Neural cell (in vitro differentiated cells): ENCODE measurements around the gene MDM4. TPM values are rescaled to one million over a fixed set of nuclear protein-coding genes. Genes with fewer than 3 reads are reported as not detected.
A peak's percentile ranks its signal among the peaks of the same experiment; 100 is the strongest.
"Not testable (repeated sequence)": the region's sequence is repeated elsewhere in the genome, so short reads cannot be mapped to it uniquely, and the experiment has no call there.

Experiments used
- H2AFZ ChIP-seq: fragments of 200-600, 300-800 bp; sonication (generic), shearing (Covaris generic); 2 replicates; pipeline ENCODE4 v1.6.0; 2014; ENCODE audit warnings: low read depth, mild to moderate bottlenecking, antibody characterized with exemption, low read length, moderate library complexity
- H3F3A ChIP-seq: fragments of 200-600 bp; shearing (Covaris generic); 2 replicates; pipeline ENCODE4 v1.6.1; 2016; ENCODE audit warnings: mild to moderate bottlenecking, moderate library complexity, mixed read lengths, antibody characterized with exemption, low read length; ENCODE audit not compliant: insufficient read depth, poor library complexity, severe bottlenecking
- H3K27ac ChIP-seq: fragments of 200-600, 300-800 bp; sonication (generic), shearing (Covaris generic); 2 replicates; pipeline ENCODE4 v1.5.1; 2014; ENCODE audit warnings: mild to moderate bottlenecking, low read length, moderate library complexity
- H3K27me3 ChIP-seq: fragments of 300-800, 200-600 bp; sonication (generic), shearing (Covaris generic); 2 replicates; pipeline ENCODE4 v1.6.0; 2014; ENCODE audit warnings: mild to moderate bottlenecking, low read depth, low read length, moderate library complexity; ENCODE audit not compliant: insufficient read depth
- H3K36me3 ChIP-seq: fragments of 300-800, 200-600 bp; sonication (generic), shearing (Covaris generic); 2 replicates; pipeline ENCODE4 v1.5.1; 2014; ENCODE audit warnings: mild to moderate bottlenecking, antibody characterized with exemption, low read length, moderate library complexity; ENCODE audit not compliant: insufficient read depth
- H3K4me2 ChIP-seq: fragments of 300-800, 200-600 bp; sonication (generic), shearing (Covaris generic); 2 replicates; pipeline ENCODE4 v1.6.0; 2014; ENCODE audit warnings: mild to moderate bottlenecking, low read length
- H3K4me3 ChIP-seq: fragments of 300-800, 200-600 bp; sonication (generic), shearing (Covaris generic); 2 replicates; pipeline ENCODE4 v1.5.1; 2014; ENCODE audit warnings: mild to moderate bottlenecking, low read length, moderate library complexity
- H3K79me2 ChIP-seq: fragments of 200-600 bp; shearing (Covaris generic); replicated peaks from 2 replicates; pipeline ENCODE4 v1.6.0; 2014; ENCODE audit warnings: mild to moderate bottlenecking, low read length, moderate library complexity; ENCODE audit not compliant: insufficient read depth
- H3K9ac ChIP-seq: fragments of 300-800, 200-600 bp; sonication (generic), shearing (Covaris generic); 2 replicates; pipeline ENCODE4 v1.6.1; 2016; ENCODE audit warnings: mild to moderate bottlenecking, low read length, mixed read lengths
- H3K9me2 ChIP-seq: fragments of 200-600 bp; shearing (Covaris generic); 2 replicates; pipeline ENCODE4 v1.6.1; 2016; ENCODE audit warnings: mild to moderate bottlenecking, low read length, mixed read lengths; ENCODE audit not compliant: insufficient read depth
- H3K9me3 ChIP-seq: fragments of 200-600, 300-800 bp; sonication (generic), shearing (Covaris generic); 2 replicates; pipeline ENCODE4 v1.6.1; 2016; ENCODE audit warnings: mild to moderate bottlenecking, mixed run types, low read length, moderate library complexity, mixed read lengths
- H4K20me1 ChIP-seq: fragments of 200-600 bp; shearing (Covaris generic); 2 replicates; pipeline ENCODE4 v1.6.1; 2016; ENCODE audit warnings: mild to moderate bottlenecking, mixed run types; ENCODE audit not compliant: insufficient read depth
- CTCF ChIP-seq: fragments of 450-650 bp; IDR thresholded peaks from 2 replicates; pipeline ENCODE4 v1.5.1; 2014; ENCODE audit warnings: antibody characterized with exemption, mild to moderate bottlenecking, moderate library complexity; ENCODE audit not compliant: poor library complexity, severe bottlenecking
- EP300 ChIP-seq: fragments of 450-650 bp; conservative IDR thresholded peaks from 2 replicates; pipeline ENCODE4 v1.6.1; 2014; ENCODE audit warnings: antibody characterized with exemption, mild to moderate bottlenecking, moderate library complexity; ENCODE audit not compliant: poor library complexity, severe bottlenecking
- EZH2 ChIP-seq: fragments of 200-600, 300-800 bp; shearing (Covaris generic), sonication (generic); IDR thresholded peaks from 2 replicates; pipeline ENCODE4 v1.6.1; 2014; ENCODE audit warnings: antibody characterized with exemption, low read length, borderline replicate concordance, mild to moderate bottlenecking; ENCODE audit not compliant: insufficient read depth, poor library complexity, severe bottlenecking
- MXI1 ChIP-seq: fragments of 450-650 bp; conservative IDR thresholded peaks from 2 replicates; pipeline ENCODE4 v1.6.1; 2014; ENCODE audit warnings: antibody characterized with exemption, mild to moderate bottlenecking; ENCODE audit not compliant: poor library complexity, severe bottlenecking
- POLR2AphosphoS5 ChIP-seq: IDR thresholded peaks from 2 replicates; pipeline ENCODE4 v1.6.1; 2012
- RAD21 ChIP-seq: fragments of 450-650 bp; conservative IDR thresholded peaks from 2 replicates; pipeline ENCODE4 v1.6.1; 2014; ENCODE audit warnings: antibody characterized with exemption, mild to moderate bottlenecking, moderate library complexity
- REST ChIP-seq: IDR thresholded peaks from 2 replicates; pipeline ENCODE4 v1.6.1; 2012; ENCODE audit warnings: borderline replicate concordance
- SMC3 ChIP-seq: fragments of 450-650 bp; conservative IDR thresholded peaks from 2 replicates; pipeline ENCODE4 v1.6.1; 2014; ENCODE audit warnings: antibody characterized with exemption, mild to moderate bottlenecking, moderate library complexity; ENCODE audit not compliant: poor library complexity
- TAF1 ChIP-seq: IDR thresholded peaks from 2 replicates; pipeline ENCODE4 v1.6.1; 2012; ENCODE audit warnings: low read depth
- polyA plus RNA-seq: library from polyadenylated mRNA; depleted of rRNA; stranded (reverse); fragments of >200 nt; gene quantifications from 2 replicates; pipeline ENCODE4 v1.2.3, GENCODE V29; 2014

MDM4 gene
- polyA plus RNA-seq, 1 donor from 2014 or later: 36.8 TPM

GRCh38 chr1:204514828-204515227 is 1.4 kb upstream of the MDM4 start:
- no peaks in the 10 kb centered on the region for H3K9me2 ChIP-seq
- H4K20me1 ChIP-seq: no peaks in the 10 kb centered on the region
- H3K27ac ChIP-seq: no peak overlapping the region
- no peaks in the 10 kb centered on the region for H3K9me3 ChIP-seq
- H3K27me3 ChIP-seq: no peaks in the 10 kb centered on the region
- H3K9ac ChIP-seq: no peak overlapping the region
- no peak overlapping the region for H3K4me2 ChIP-seq
- H3F3A ChIP-seq: no peaks in the 10 kb centered on the region
- no peak overlapping the region for H3K4me3 ChIP-seq
- H3K36me3 ChIP-seq: no peaks in the 10 kb centered on the region
- TF ChIP-seq TAF1: no peak
- TF ChIP-seq REST: no peak
- TF ChIP-seq CTCF: no peak
- TF ChIP-seq POLR2AphosphoS5: no peak
- TF ChIP-seq MXI1: no peak
- no peak for TF ChIP-seq EZH2
- no peak for TF ChIP-seq RAD21
- no peak for TF ChIP-seq SMC3
- no peak for TF ChIP-seq EP300
- no peak overlapping the region for H2AFZ ChIP-seq
- peaks cover 35% of the 10 kb centered on the region for H3K79me2 ChIP-seq

DNA sequence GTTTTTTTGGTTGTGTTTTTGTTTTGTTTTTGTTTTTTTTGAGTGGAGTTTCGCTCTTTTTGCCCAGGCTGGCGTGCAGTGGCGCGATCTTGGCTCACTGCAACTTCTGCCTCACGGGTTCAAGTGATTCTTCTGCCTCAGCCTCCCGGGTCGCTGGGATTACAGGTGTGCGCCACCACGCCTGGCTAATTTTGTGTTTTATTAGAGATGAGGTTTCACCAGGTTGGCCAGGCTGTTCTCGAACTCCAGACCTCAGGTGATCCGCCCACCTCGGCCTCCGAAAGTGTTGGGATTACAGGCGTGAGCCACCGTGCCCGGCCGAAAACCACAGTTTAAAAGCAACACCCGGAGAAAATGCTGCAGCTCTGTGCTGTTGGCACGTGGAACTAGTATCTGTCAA is 1.2 kb downstream of the MDM4 start:
- not testable (repeated sequence) for H2AFZ ChIP-seq, H4K20me1 ChIP-seq, H3K9me3 ChIP-seq, H3F3A ChIP-seq, H3K27me3 ChIP-seq, H3K9ac ChIP-seq, H3K9me2 ChIP-seq, H3K36me3 ChIP-seq, H3K27ac ChIP-seq
- Histone ChIP-seq H3K4me3 (peak overlapping the region; percentile 87), H3K79me2 (peaks cover 56% of the 10 kb centered on the region), H3K4me2 (peak overlapping the region; percentile 17)
